Limb (tissue), 2 donors: Measurements from ENCODE around the gene NHSL1.

Experiments
- DNase-seq, 2 donors: peaks; one replicate each; pipeline ENCODE4 v3.0.0-alpha.2; 2016; ENCODE audit errors: extremely low spot score in 2 of 2

The NHSL1 gene

DNA sequence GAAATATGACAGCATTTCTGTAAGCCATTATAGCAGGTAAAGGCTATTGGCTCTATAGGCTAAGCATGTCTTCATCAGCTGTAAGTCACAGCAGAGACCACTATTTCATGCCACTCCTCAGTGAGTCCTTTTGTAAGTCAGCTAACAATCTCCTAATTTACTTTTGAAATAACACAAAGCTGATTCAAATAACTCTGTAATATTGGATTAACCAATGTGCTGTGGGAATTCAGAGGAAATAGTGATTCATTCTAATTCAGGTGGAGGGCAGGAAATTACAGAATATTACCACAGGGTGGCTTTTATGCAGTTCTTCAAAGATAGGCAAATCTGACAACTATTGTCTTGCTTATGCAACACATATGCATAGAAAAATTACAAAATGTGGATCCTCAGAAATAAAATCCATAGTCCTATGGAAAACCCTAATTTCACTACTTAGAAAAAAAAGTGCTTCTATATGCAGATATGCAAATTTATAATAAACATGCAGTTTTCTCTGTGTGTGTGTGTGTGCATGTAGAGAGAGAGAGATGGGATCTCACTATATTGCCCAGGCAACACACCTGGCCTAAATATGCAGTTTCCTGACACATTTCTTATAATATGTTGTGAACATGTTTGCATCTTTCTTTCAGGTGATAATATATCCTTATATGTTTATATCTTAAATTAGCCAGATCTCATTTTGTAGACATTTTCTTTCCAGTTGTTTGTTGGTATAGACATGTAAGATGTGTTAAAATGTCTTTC lies 126.4 kb downstream of the NHSL1 start:
- no peak for DNase-seq
